Cardiac septum (tissue), 1 donor: ENCODE measurements around the gene DDX11. TPM values are rescaled to one million over a fixed set of nuclear protein-coding genes. Genes with fewer than 3 reads are reported as not detected.
"Not testable (repeated sequence)": the region's sequence is repeated elsewhere in the genome, so short reads cannot be mapped to it uniquely, and the experiment has no call there.

ENCODE experiments used
- DNase-seq: peaks from one replicate; pipeline ENCODE4 v3.0.0-alpha.2; 2020; ENCODE audit warnings: low spot score
- intact Hi-C: fragments of 100-400 bp; cut with DNase I; formaldehyde crosslinking; loops from one replicate; pipeline ENCODE4 v1.14.0; 2022
- total RNA-seq: library from RNA; stranded (reverse); fragmentation: NEBNext Ultra II Directional; extraction: Animal tissue kit (Norgen Biotek cat#: 25700); gene quantifications from one replicate; pipeline ENCODE4 v1.2.1, GENCODE V29; 2021
- donor health status: DM: no; HTN: no; CAD: no.

Gene DDX11
- total RNA-seq, 1 donor from 2014 or later: 3.4 TPM

DNA sequence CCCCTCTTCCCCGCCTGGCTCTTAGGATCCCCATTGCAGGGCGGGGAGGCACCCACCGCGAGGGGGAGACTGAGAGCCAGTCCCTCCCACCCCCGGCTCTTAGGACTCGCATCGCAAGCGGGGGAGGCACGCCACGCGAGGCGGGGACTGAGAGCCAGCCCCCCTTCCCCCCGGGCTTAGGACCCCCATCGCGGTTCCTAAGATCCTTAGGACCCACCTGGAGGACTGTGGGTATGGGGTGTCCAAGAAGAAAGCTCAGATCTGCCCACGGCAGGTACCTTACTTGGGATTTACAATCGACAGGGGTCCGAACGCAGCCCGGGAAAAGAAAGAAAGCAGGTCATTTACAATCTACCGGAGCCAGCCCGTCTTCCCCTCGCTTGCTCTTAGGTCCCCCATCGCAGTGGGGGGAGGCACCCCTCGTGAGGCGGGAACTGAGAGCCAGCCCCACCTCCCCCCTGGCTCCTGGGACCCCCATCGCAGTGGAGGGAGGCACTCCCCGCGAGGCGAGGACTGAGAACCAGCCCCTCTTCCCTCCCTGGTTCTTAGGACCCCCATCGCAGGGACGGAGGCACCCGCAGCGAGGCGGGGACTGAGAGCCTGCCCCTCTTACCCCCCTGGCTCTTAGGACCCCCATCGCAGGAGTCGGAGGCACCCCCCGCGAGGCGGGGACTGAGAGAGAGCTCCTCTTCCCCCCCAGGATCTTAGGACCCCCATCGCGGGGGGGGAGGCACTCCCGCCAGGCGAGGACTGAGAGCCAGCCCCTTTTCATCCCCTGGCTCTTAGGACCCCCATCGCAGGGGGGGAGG is 43.7 kb downstream of the DDX11 start:
- DNase-seq: no peak
- intact Hi-C loops: no loop called here

GRCh38 chr12:31118347-31119191 is 44.9 kb downstream of the DDX11 start:
- intact Hi-C loops: no loop called here
- no peak for DNase-seq

DNA sequence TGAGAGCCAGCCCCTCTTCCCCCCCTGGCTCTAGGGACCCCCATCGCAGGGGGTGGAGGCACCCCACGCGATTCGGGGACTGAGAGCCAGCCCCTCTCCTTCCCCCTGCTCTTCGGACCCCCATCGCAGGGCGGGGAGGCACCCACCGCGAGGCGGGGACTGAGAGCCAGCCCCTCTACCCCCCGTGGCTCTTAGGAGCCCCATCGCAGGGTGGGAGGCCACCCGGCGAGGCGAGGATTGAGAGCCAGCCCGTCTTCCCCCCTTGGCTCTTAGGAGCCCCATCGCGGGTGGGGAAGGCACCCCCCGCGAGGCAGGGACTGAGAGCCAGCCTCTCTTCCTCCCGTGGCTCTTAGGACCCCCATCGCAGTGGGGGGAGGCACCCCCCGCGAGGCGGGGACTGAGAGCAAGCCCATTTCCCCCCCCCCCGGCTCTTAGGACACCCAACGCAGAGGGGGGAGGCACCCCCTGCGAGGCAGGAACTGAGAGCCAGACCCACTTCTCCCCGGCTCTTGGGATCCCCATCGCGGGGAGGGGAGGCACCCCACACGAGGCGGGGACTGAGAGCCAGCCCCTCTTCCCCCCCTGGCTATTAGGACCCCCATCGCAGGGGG is 45.6 kb downstream of the DDX11 start:
- no peak for DNase-seq
- intact Hi-C loops: no loop called here

DNA sequence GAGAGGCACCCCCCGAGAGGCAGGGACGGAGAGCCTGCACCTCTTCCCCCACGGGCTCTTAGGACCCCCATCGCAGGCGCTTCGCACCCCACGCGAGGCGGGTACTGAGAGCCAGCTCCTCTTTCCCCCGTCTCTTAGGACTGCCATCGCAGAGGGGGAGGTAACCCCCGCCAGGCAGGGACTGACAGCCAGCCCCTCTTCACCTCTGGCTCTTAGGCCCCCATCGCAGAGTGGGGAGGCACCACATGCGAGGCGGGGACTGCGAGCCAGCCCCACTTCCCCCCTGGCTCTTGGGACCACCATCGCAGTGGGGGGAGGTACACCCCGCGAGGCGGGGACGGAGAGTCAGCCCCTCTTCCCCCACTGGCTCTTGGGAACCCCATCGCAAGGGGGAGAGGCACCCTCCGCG is 46.1 kb downstream of the DDX11 start:
- DNase-seq: no peak
- intact Hi-C loops: no loop called here

DNA sequence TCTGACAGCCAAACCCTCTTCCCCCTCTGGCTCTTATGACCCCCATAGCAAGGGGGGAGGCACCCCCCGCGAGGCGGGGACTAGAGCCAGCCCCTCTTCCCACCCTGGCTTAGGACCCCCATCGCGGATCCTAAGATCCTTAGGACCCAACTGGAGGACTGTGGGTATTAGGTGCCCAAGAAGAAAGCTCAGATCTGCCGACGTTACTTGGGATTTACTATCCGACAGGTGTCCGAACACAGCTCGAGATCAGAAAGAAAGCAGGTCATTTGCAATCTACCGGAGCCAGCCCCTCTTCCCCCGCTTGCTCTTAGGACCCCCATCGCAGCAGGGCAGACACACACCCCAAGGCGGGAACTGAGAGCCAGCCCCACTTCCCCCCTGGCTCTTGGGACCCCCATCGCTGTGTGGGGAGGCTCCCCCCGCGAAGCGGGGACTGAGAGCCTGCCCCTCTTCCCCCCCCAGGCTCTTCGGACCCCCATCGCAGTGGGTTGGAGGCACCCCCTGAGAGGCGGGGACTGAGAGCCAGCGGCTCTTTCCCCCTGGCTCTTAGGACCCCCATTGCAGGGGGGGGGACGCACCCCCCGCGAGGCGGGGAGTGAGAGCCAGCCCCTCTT is 46.8 kb downstream of the DDX11 start:
- intact Hi-C loops: no loop called here
- DNase-seq: no peak

DNA sequence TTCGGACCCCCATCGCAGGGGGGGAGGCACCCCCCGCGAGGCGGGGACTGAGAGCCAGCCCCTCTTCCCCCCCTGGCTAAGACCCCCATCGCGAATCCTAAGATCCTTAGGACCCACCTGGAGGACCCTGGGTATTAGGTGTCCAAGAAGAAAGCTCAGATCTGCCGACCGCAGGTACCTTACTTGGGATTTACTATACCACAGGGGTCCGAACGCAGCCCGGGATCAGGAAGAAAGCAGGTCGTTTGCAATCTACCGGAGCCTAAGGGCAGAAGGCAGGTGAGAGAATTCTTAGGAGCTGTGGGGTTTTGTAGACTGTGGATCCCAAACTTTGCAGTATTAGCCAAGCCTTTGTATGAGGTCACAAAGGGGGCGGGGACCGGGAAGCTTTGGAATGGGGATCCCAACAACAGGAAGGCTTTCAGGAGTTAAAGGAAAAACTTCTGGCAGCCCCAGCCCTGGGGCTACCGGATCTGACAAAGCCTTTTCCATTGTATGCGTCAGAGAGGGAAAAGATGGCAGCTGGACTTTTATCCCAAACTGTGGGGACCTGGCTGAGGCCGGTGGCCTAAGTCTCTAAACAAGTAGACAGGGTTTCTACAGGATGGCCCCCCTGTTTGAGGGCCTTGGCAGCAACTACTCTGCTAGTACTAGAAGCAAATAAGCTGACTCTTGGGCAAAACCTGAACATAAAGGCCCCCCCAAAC is 47.5 kb downstream of the DDX11 start:
- intact Hi-C loops, DNase-seq: not testable (repeated sequence)

DNA sequence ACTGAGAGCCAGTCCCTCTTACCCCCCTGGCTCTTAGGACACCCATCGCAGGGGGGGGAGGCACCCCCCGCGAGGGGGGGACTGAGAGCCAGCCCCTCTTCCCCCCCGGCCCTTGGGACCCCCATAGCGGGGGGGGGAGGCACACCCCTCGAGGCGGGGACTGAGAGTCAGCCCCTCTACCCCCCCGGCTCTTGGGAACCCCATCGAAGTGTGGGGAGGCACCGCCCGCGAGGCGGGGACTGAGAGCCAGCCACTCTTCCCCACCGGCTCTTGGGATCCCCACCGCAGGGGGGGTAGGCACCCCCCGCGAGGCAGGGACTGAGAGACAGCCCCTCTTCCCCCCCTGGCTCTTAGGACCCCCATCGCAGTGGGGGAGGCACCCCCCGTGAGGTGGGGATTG is 48.8 kb downstream of the DDX11 start:
- no peak for DNase-seq
- intact Hi-C loops: no loop called here

DNA sequence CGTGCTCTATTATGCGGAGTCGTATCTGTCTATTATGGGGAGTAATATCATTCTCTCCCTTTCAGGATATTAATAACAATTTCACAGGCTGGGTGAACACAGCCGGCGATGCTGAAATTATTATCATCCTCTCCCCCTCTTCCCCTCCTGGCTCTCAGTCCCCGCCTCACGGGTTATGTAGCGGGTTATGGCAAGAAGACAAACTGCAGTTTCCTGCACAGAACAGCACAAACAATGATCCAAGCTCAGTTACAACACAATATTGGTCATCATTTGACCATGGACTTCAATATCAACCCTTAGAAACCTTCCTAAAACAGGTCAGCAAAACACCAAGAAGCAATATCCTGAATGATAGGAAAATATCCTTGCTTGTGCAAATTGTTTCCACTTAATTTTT is 50.5 kb downstream of the DDX11 start:
- DNase-seq, intact Hi-C loops: not testable (repeated sequence)

DNA sequence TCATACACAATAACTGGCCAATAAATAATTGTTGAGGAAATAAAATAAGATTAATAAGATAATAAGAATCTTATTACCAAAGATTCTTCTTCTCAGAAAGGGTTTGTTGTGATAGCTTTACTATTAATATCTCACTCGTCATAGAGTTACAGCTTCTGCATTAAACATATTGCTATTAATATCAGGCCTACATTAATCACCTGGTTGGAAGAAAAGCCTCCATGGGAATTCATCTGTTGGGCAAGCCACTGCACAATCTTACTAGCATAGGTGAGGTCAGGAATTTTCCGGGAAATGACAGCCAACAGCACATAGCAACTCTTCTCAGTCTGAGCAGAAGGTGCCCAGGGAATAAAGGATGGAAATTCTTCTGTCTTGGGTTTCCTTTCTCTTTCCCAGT is 51.5 kb downstream of the DDX11 start:
- intact Hi-C loops, DNase-seq: not testable (repeated sequence)

DNA sequence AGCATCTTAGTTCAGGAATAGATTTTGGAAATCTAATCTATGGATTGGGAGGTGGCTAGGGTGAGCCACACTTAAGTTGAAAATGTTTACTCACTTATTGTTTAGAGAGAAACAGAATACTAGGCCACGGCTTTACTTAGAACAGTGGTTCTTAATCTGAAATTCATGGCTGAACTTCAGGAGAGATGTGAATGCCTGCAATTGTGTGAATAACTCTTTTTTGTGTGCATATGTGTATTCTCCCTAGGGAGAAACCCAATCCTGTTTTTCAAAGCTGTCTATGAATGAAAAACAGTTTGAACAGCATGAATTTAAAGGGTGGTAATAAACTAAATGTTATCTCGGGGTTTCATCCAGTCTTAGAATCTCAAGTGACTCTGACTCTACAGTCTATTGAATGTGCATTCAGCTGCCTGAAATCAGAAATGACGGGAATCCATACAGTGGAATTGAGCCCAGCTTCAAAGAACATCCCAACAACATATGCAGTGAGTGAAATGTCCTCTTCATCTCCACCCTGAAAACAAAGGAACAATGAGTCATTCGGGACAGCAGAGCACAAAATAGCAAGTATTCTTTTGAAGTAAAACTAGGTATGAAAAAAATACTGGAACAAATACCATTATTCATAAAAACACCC is 53.7 kb downstream of the DDX11 start:
- DNase-seq, intact Hi-C loops: not testable (repeated sequence)

DNA sequence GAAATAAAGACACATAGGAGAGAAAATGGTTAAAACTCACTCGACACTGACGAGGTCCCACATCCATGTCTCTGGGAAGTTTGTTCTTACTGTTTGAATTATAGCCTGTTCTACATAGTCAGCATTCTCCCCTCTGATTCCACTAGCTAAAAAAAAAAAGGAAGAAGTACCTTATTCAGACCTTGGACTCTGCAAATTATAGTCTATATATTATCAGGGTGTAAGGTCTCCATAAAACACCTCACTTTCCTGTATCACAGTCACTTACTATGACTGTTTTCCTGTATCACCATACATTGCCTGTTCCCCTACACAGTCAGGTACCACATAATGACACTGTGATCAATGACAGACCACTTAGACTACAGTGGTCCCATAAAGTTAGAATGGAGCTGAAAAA is 62.9 kb downstream of the DDX11 start:
- DNase-seq, intact Hi-C loops: not testable (repeated sequence)

GRCh38 chr12:31144768-31145167 is 71.1 kb downstream of the DDX11 start:
- DNase-seq, intact Hi-C loops: not testable (repeated sequence)

DNA sequence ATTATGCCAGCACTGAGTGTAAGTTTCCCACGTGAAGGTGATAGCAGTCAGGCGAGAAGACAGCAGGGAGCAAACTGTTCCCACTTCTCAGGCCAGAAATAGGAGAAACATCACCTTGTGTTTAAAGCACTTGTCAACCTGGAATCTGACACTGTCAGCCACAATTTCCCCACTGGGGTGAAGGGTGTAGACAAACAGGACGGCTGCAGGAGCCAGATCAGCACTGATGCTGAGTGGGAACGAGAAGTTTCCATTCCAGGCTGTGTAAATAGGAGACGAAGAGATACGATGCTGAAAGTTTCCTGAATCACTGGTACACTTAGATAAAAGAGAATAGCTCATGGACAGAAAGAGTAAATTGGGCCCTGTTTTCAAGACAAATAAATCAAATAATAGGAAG is 71.6 kb downstream of the DDX11 start:
- DNase-seq, intact Hi-C loops: not testable (repeated sequence)

DNA sequence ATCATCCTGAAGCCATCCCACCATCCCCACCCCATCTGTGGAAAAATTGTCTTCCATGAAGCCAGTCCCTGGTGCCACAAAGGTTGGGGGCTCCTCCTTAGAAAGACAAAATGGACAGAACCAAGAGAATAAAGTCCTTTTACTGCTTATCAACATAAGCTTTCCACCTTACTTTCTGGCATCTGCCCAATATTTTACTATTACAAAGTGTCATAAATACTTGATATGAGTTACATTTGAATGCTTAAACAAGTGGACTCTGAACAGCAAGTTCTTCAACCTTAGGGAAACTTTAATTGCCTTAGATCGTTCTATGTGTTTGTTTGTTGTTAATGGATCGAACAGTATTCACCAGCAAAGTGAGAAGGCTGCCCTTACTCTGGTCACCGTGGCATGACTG is 73.8 kb downstream of the DDX11 start:
- intact Hi-C loops, DNase-seq: not testable (repeated sequence)

DNA sequence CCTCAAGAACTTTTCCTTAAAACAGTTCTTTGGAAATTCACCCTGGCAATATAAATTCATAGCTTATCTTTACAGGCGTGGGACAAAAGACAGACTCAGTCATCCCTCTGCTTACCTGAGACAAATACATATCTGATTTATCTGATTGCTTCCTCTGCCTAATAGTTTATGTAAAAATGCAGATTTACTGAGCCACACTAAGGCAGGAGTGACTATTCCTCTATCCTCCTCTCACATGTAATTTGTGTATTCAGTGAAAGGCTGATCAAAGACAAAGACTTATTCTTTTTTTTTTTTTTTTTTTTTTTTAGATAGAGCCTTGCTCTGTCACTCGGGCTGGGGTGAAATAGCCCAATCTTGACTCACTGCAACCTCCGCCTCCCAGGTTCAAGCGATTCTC is 77.1 kb downstream of the DDX11 start:
- DNase-seq, intact Hi-C loops: not testable (repeated sequence)
